PC-9 (cell line): ENCODE results near the gene CASQ1. TPM values are rescaled to one million over a fixed set of nuclear protein-coding genes. Genes with fewer than 3 reads are reported as not detected.

Experiments used
- BruUV-seq: library from RNA; stranded (reverse); fragments of 400-500 nt; replicated peaks from 2 replicates; lab custom pipeline; 2021; lab: Mats Ljungman, UMichigan
- CTCF ChIA-PET: fragments of 300-600 bp; sonication (Branson Sonifier 250); formaldehyde crosslinking; loops from one replicate; lab custom pipeline; 2022; ENCODE audit warnings: antibody characterized with exemption; lab: Charles Lee
- POLR2A ChIA-PET: fragments of 300-600 bp; sonication (Branson Sonifier 250); formaldehyde crosslinking; loops from one replicate; lab custom pipeline; 2022; ENCODE audit warnings: antibody characterized with exemption; ENCODE audit not compliant: unreplicated experiment; lab: Charles Lee
- DNase-seq, 2 experiments: peaks; one replicate each; pipeline versions ENCODE4 v3.0.0 to v3.0.0-alpha.2; 2015 to 2022; ENCODE audit warnings: mixed read lengths in 1 of 2
- H2AFZ ChIP-seq: fragments of 200-600 bp; sonication (generic); 2 replicates; pipeline ENCODE4 v1.8.1; 2017; ENCODE audit warnings: antibody characterized with exemption
- H3F3A ChIP-seq: fragments of 200-600 bp; sonication (generic); 2 replicates; pipeline ENCODE4 v1.8.1; 2017; ENCODE audit warnings: antibody characterized with exemption, mild to moderate bottlenecking, low read depth; ENCODE audit not compliant: insufficient read depth
- H3K27ac ChIP-seq: fragments of 200-600 bp; sonication (generic); 2 replicates; pipeline ENCODE4 v1.6.1; 2016; ENCODE audit warnings: mixed run types
- H3K27me3 ChIP-seq: fragments of 200-600 bp; sonication (generic); 2 replicates; pipeline ENCODE4 v1.6.1; 2016; ENCODE audit warnings: low read depth, mixed run types; ENCODE audit not compliant: insufficient read depth
- H3K36me3 ChIP-seq: fragments of 200-600 bp; sonication (generic); 2 replicates; pipeline ENCODE4 v1.6.1; 2016; ENCODE audit warnings: low read depth, mixed run types
- H3K4me1 ChIP-seq: fragments of 200-600 bp; sonication (generic); replicated peaks from 2 replicates; pipeline ENCODE4 v1.6.1; 2016; ENCODE audit warnings: mixed run types; ENCODE audit not compliant: insufficient read depth
- H3K4me2 ChIP-seq: fragments of 200-600 bp; sonication (generic); 2 replicates; pipeline ENCODE4 v1.6.1; 2017; ENCODE audit warnings: mixed run types
- H3K4me3 ChIP-seq: fragments of 200-600 bp; sonication (generic); 2 replicates; pipeline ENCODE4 v1.6.1; 2016; ENCODE audit warnings: mixed run types
- H3K79me2 ChIP-seq: fragments of 200-600 bp; sonication (generic); 2 replicates; pipeline ENCODE4 v1.6.1; 2017; ENCODE audit warnings: low read depth, mixed run types
- H3K9me2 ChIP-seq: fragments of 200-600 bp; sonication (generic); 2 replicates; pipeline ENCODE4 v1.8.1; 2017; ENCODE audit warnings: mild to moderate bottlenecking; ENCODE audit not compliant: insufficient read depth
- H3K9me3 ChIP-seq: fragments of 200-600 bp; sonication (generic); 2 replicates; pipeline ENCODE4 v1.8.1; 2016; ENCODE audit warnings: low read depth; ENCODE audit not compliant: insufficient read depth
- H4K20me1 ChIP-seq: fragments of 200-600 bp; sonication (generic); 2 replicates; pipeline ENCODE4 v1.8.1; 2017; ENCODE audit not compliant: insufficient read depth
- EZH2 ChIP-seq: fragments of 200-600 bp; sonication (generic); IDR thresholded peaks from 2 replicates; pipeline ENCODE4 v1.8.0; 2017; ENCODE audit warnings: antibody characterized with exemption, low read depth
- intact Hi-C: fragments of 100-400 bp; cut with micrococcal nuclease; formaldehyde crosslinking; loops from one replicate; pipeline ENCODE4 v1.10.0; 2022; ENCODE audit not compliant: unreplicated experiment
- total RNA-seq: library from RNA; stranded (reverse); gene quantifications from 2 replicates; pipeline ENCODE4 v1.2.3, GENCODE V29; 2021
- TF ChIP-seq, protein P1 (sequence below): fragments of 200-600 bp; sonication (generic); conservative IDR thresholded peaks from 2 replicates; pipeline ENCODE4 v1.6.1; 2017; ENCODE audit warnings: mixed run types, antibody characterized with exemption, mild to moderate bottlenecking, moderate library complexity

The CASQ1 gene
- total RNA-seq, 1 experiment from 2014 or later: not detected

DNA sequence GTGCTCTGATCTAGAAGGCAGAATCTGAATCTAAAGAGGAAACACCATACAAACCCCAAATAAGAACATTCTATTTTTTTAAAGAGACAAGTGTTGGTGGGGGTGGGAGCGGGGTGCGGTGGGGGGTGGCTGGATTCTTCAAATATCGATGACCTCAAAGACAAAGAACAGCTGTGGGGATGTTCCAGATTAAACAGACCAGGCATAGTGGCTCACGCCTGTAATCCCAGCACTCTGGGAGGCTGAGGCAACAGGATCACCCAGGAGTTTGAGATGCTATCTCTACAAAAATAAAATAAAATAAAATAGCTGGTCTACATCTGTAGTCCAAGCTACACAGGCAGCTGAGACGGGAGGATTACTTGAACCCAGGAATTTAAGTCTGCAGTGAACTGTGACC lies 34.0 kb upstream of the CASQ1 start:
- Histone ChIP-seq H3K4me2 (no peak overlapping the region), H4K20me1 (no peaks in the 10 kb centered on the region), H2AFZ (no peak overlapping the region), H3K9me2 (no peaks in the 10 kb centered on the region), H3K79me2 (no peaks in the 10 kb centered on the region), H3K4me3 (no peak overlapping the region), H3K36me3 (no peaks in the 10 kb centered on the region), H3K9me3 (no peaks in the 10 kb centered on the region), H3K27ac (no peak overlapping the region), H3F3A (no peaks in the 10 kb centered on the region; the same call in 1 of the 2 replicates), H3K27me3 (no peaks in the 10 kb centered on the region), H3K4me1 (peaks cover 10% of the 10 kb centered on the region; the same call in 1 of the 2 replicates)
- no peak for DNase-seq
- intact Hi-C loops: no loop called here
- CTCF ChIA-PET: interaction anchor here (1.0 kb wide), 1 partner anchor 37 kb away, joined by 3 read pairs; no protein-coding TSS in a partner anchor
- TF ChIP-seq, protein P1, sequence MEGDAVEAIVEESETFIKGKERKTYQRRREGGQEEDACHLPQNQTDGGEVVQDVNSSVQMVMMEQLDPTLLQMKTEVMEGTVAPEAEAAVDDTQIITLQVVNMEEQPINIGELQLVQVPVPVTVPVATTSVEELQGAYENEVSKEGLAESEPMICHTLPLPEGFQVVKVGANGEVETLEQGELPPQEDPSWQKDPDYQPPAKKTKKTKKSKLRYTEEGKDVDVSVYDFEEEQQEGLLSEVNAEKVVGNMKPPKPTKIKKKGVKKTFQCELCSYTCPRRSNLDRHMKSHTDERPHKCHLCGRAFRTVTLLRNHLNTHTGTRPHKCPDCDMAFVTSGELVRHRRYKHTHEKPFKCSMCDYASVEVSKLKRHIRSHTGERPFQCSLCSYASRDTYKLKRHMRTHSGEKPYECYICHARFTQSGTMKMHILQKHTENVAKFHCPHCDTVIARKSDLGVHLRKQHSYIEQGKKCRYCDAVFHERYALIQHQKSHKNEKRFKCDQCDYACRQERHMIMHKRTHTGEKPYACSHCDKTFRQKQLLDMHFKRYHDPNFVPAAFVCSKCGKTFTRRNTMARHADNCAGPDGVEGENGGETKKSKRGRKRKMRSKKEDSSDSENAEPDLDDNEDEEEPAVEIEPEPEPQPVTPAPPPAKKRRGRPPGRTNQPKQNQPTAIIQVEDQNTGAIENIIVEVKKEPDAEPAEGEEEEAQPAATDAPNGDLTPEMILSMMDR: no peak
- TF ChIP-seq EZH2: no peak
- POLR2A ChIA-PET: no interaction called here
- no TSS peak for BruUV-seq

GRCh38 chr1:160157174-160157573 lies 33.2 kb upstream of the CASQ1 start:
- intact Hi-C loops: no loop called here
- H3K27me3 ChIP-seq: no peaks in the 10 kb centered on the region
- no peaks in the 10 kb centered on the region; the same call in 1 of the 2 replicates for H3F3A ChIP-seq
- TF ChIP-seq, protein P1: no peak
- no peak for TF ChIP-seq EZH2
- no peaks in the 10 kb centered on the region for H3K9me2 ChIP-seq
- ChIA-PET POLR2A (no interaction called here), CTCF (interaction anchor here (0.7 to 1.0 kb wide), 2 partner anchors 36 to 441 kb away, joined by 3 read pairs; no protein-coding TSS in a partner anchor)
- no peak for DNase-seq
- no peaks in the 10 kb centered on the region for H4K20me1 ChIP-seq
- H3K27ac ChIP-seq: no peak overlapping the region
- no peak overlapping the region for H3K4me2 ChIP-seq
- no peak overlapping the region for H2AFZ ChIP-seq
- no TSS peak for BruUV-seq
- no peak overlapping the region for H3K4me3 ChIP-seq
- H3K4me1 ChIP-seq: peaks cover 10% of the 10 kb centered on the region; the same call in 1 of the 2 replicates
- no peaks in the 10 kb centered on the region for H3K36me3 ChIP-seq
- no peaks in the 10 kb centered on the region for H3K79me2 ChIP-seq
- no peaks in the 10 kb centered on the region for H3K9me3 ChIP-seq

DNA sequence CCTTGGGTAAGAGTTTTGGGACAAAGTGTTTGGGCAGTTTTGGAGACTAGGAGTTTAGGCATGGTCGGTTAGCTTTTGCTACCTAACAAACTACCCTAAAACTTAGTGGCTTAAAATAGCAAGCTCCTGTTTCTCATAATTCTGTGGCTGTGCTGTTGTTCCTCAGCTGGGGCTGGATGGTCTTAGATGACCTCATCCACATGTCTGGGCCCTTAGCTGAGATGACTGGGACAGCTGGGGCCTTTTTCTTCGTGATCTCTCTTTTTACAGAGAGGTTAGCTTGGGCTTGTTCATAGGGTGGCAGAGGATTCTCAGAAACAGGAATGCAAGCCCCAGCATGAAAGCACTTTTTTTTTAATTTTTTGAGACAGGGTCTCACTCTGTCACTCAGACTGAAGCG lies 32.3 kb upstream of the CASQ1 start:
- Histone ChIP-seq H3K4me3 (no peak overlapping the region), H3K79me2 (no peaks in the 10 kb centered on the region), H3F3A (no peaks in the 10 kb centered on the region; the same call in 1 of the 2 replicates), H3K36me3 (no peaks in the 10 kb centered on the region), H3K9me2 (no peaks in the 10 kb centered on the region), H4K20me1 (no peaks in the 10 kb centered on the region), H3K27ac (no peak overlapping the region), H3K4me1 (peaks cover 10% of the 10 kb centered on the region; the same call in 1 of the 2 replicates), H3K27me3 (no peaks in the 10 kb centered on the region), H2AFZ (no peak overlapping the region), H3K9me3 (no peaks in the 10 kb centered on the region), H3K4me2 (no peak overlapping the region)
- DNase-seq: no peak
- ChIA-PET POLR2A (no interaction called here), CTCF (no interaction called here)
- TF ChIP-seq EZH2: no peak
- TF ChIP-seq, protein P1: no peak
- BruUV-seq: no TSS peak
- intact Hi-C loops: no loop called here
